SK-N-SH (cell line): ENCODE measurements around the gene CFAP92. TPM values are rescaled to one million over a fixed set of nuclear protein-coding genes. Genes with fewer than 3 reads are reported as not detected.

Experiments used
- CTCF ChIA-PET: fragments of 300-600, 350-600 bp; formaldehyde crosslinking; extraction: SDS; loops from one replicate; lab custom pipeline; 2021; lab: Yijun Ruan, JAX
- POLR2A ChIA-PET: fragments of 350-600 bp; sonication (Branson Sonifier 250); formaldehyde crosslinking; extraction: SDS; loops from one replicate; lab custom pipeline; 2020; ENCODE audit warnings: antibody characterized with exemption, inconsistent platforms; lab: Yijun Ruan, JAX
- DNase-seq: peaks from one replicate; pipeline ENCODE4 v3.0.0; 2012
- H2AFZ ChIP-seq: fragments of 200-600 bp; sonication (generic); 2 replicates; pipeline ENCODE4 v1.8.1; 2016; ENCODE audit warnings: antibody characterized with exemption, mild to moderate bottlenecking, low read depth
- H3F3A ChIP-seq: fragments of 200-600 bp; sonication (generic); replicated peaks from 2 replicates; pipeline ENCODE3; 2016; ENCODE audit warnings: antibody characterized with exemption, mild to moderate bottlenecking; ENCODE audit not compliant: insufficient read depth
- H3K27ac ChIP-seq, 2 experiments: fragments of 200-500 bp in 1 of 2; fragments of 200-600 bp in 1 of 2; sonication (Bioruptor generic) in 1 of 2; sonication (generic), shearing (Covaris generic) in 1 of 2; 2 replicates each; pipeline versions ENCODE4 v1.5.1 to v1.6.1; 2014 to 2016; ENCODE audit warnings: low read depth in 2 of 2, inconsistent platforms in 1 of 2, low read length in 1 of 2, mild to moderate bottlenecking in 1 of 2, mixed read lengths in 1 of 2
- H3K27me3 ChIP-seq: fragments of 200-600 bp; sonication (generic), shearing (Covaris generic); 2 replicates; pipeline ENCODE4 v1.6.1; 2016; ENCODE audit warnings: mixed run types; ENCODE audit not compliant: insufficient read depth
- H3K36me3 ChIP-seq, 2 experiments: fragments of 200-500 bp in 1 of 2; fragments of 200-600 bp in 1 of 2; sonication (Bioruptor generic) in 1 of 2; sonication (generic) in 1 of 2; replicated peaks in 1 of 2; 2 replicates each; pipeline versions ENCODE3 to v1.5.1; 2014 to 2016; ENCODE audit warnings: low read length in 1 of 2, mild to moderate bottlenecking in 1 of 2; ENCODE audit not compliant: insufficient read depth in 2 of 2, control insufficient read depth in 1 of 2
- H3K4me1 ChIP-seq, 2 experiments: fragments of 200-500 bp in 1 of 2; fragments of 200-600 bp in 1 of 2; sonication (Bioruptor generic) in 1 of 2; sonication (generic), shearing (Covaris generic) in 1 of 2; 2 replicates each; pipeline versions ENCODE4 v1.5.1 to v1.6.1; 2014 to 2016; ENCODE audit warnings: low read depth in 1 of 2, low read length in 1 of 2, mixed run types in 1 of 2; ENCODE audit not compliant: insufficient read depth in 2 of 2, control insufficient read depth in 1 of 2
- H3K4me2 ChIP-seq: fragments of 200-600 bp; sonication (generic), shearing (Covaris generic); 2 replicates; pipeline ENCODE4 v1.6.1; 2017; ENCODE audit warnings: mixed run types
- H3K4me3 ChIP-seq, 2 experiments: fragments of 200-500 bp in 1 of 2; fragments of 200-600 bp in 1 of 2; sonication (Bioruptor generic) in 1 of 2; sonication (generic), shearing (Covaris generic) in 1 of 2; 2 replicates each; pipeline versions ENCODE4 v1.5.1 to v1.8.1; 2014 to 2016; ENCODE audit warnings: low read depth in 2 of 2, inconsistent platforms in 1 of 2, low read length in 1 of 2, mild to moderate bottlenecking in 1 of 2, mixed read lengths in 1 of 2, moderate library complexity in 1 of 2
- H3K79me2 ChIP-seq: fragments of 200-600 bp; sonication (generic); 2 replicates; pipeline ENCODE4 v1.8.1; 2017; ENCODE audit warnings: mild to moderate bottlenecking; ENCODE audit not compliant: insufficient read depth
- H3K9ac ChIP-seq: fragments of 200-600 bp; sonication (generic); 2 replicates; pipeline ENCODE4 v1.6.1; 2017; ENCODE audit warnings: mixed run types
- H3K9me2 ChIP-seq: fragments of 200-600 bp; sonication (generic); 2 replicates; pipeline ENCODE4 v1.6.1; 2017; ENCODE audit warnings: mixed run types
- H3K9me3 ChIP-seq: fragments of 200-600 bp; sonication (generic); 2 replicates; pipeline ENCODE4 v1.6.1; 2017; ENCODE audit warnings: mixed run types, mild to moderate bottlenecking, moderate library complexity
- H4K20me1 ChIP-seq: fragments of 200-600 bp; sonication (generic); 2 replicates; pipeline ENCODE4 v1.6.1; 2017; ENCODE audit warnings: mild to moderate bottlenecking, mixed run types; ENCODE audit not compliant: insufficient read depth
- EP300 ChIP-seq, 2 experiments: IDR thresholded peaks; 2 replicates each; pipeline versions ENCODE4 v1.4.0 to v1.6.1; 2012; ENCODE audit warnings: borderline replicate concordance in 1 of 2, low read depth in 1 of 2, low read length in 1 of 2
- FOXJ3 ChIP-seq: sonication (generic); formaldehyde crosslinking; IDR thresholded peaks from 2 replicates; pipeline ENCODE4 v1.5.1; 2020; ENCODE audit warnings: mild to moderate bottlenecking, missing genetic modification reagents
- MEF2A ChIP-seq: IDR thresholded peaks from 2 replicates; pipeline ENCODE4 v1.4.0; 2012; ENCODE audit warnings: low read depth, borderline replicate concordance
- NFIC ChIP-seq: IDR thresholded peaks from 2 replicates; pipeline ENCODE4 v1.4.0; 2012; ENCODE audit warnings: borderline replicate concordance
- YY1 ChIP-seq: IDR thresholded peaks from 2 replicates; pipeline ENCODE4 v1.4.0; 2012; ENCODE audit warnings: low read depth, mild to moderate bottlenecking
- ZBTB33 ChIP-seq: IDR thresholded peaks from 2 replicates; pipeline ENCODE4 v1.4.0; 2012; ENCODE audit warnings: low read depth, borderline replicate concordance
- WGBS: methylation state at CpG from one replicate; pipeline ENCODE4 v1.1.6; 2017; ENCODE audit warnings: low lambda C conversion rate; 5-methylcytosine and 5-hydroxymethylcytosine counted together
- polyA plus RNA-seq, 3 experiments: library from polyadenylated mRNA; depleted of rRNA; stranded (reverse); fragments of >200 nt; gene quantifications; 2 replicates each; pipeline ENCODE4 v1.2.3, GENCODE V29; 2012

The CFAP92 gene
- polyA plus RNA-seq, 1 of the 3 experiments (the other 2 are of a cell fraction) = not detected

GRCh38 chr3:129014148-129014547 is 20.3 kb upstream of the CFAP92 start:
- Histone ChIP-seq H3K36me3 (no peaks in the 10 kb centered on the region), H3K4me1 (peaks cover 0 to 8% of the 10 kb centered on the region in 2 experiments; a peak in 1 of 4 replicates), H3K4me2 (no peak overlapping the region), H2AFZ (no peak overlapping the region), H3K9ac (no peak overlapping the region), H4K20me1 (no peaks in the 10 kb centered on the region), H3K9me2 (no peaks in the 10 kb centered on the region), H3K4me3 (no peak overlapping the region), H3K9me3 (no peaks in the 10 kb centered on the region), H3K27ac (no peak overlapping the region), H3F3A (no peaks in the 10 kb centered on the region), H3K27me3 (no peaks in the 10 kb centered on the region), H3K79me2 (no peaks in the 10 kb centered on the region)
- CTCF ChIA-PET = interaction anchor here (1.5 to 7.3 kb wide), 4 partner anchors 11 to 44 kb away, joined by 3 to 46 read pairs (median 6); no protein-coding TSS in a partner anchor
- no peak for DNase-seq
- WGBS = 89% methylated on average over 4 of the region's 13 CpGs
- TF ChIP-seq NFIC (no peak), EP300 (IDR thresholded peaks at IDR 0.05; ENCODE audit: borderline replicate concordance in 1 of 2, low read depth in 1 of 2, low read length in 1 of 2) (no peak), ZBTB33 (no peak)
- POLR2A ChIA-PET = no interaction called here

GRCh38 chr3:129013491-129013891 is 19.6 kb upstream of the CFAP92 start:
- Histone ChIP-seq H4K20me1 (no peaks in the 10 kb centered on the region), H3K9me2 (no peaks in the 10 kb centered on the region), H3K27me3 (no peaks in the 10 kb centered on the region), H3K79me2 (no peaks in the 10 kb centered on the region), H3K4me3 (no peak overlapping the region), H3K4me1 (peaks cover 0 to 8% of the 10 kb centered on the region in 2 experiments; a peak in 1 of 4 replicates), H2AFZ (no peak overlapping the region), H3K9ac (no peak overlapping the region), H3F3A (no peaks in the 10 kb centered on the region), H3K4me2 (no peak overlapping the region), H3K36me3 (no peaks in the 10 kb centered on the region), H3K9me3 (no peaks in the 10 kb centered on the region), H3K27ac (no peak overlapping the region)
- DNase-seq = no peak
- 88% methylated on average over 3 of the region's 3 CpGs for WGBS
- ChIA-PET POLR2A (no interaction called here), CTCF (interaction anchor here (1.0 to 7.3 kb wide), 6 partner anchors 10 to 43 kb away, joined by 3 to 46 read pairs (median 6); no protein-coding TSS in a partner anchor)
- TF ChIP-seq FOXJ3 (CRISPR knock-in tag) = no peak
- TF ChIP-seq ZBTB33 = no peak
- TF ChIP-seq YY1 = no peak
- TF ChIP-seq MEF2A = no peak
